GM19395 (cell line): ENCODE data around the gene ANKRD13B.

Experiments
- ATAC-seq: cut with Tn5 transposase; IDR thresholded peaks from one replicate; pipeline ENCODE4 v1.9.1; 2021; ENCODE audit warnings: mild to moderate bottlenecking, moderate library complexity; ENCODE audit not compliant: unreplicated experiment

ANKRD13B gene

GRCh38 chr17:29579866-29580771 is 12.8 kb upstream of the ANKRD13B start:
- ATAC-seq, result no peak

DNA sequence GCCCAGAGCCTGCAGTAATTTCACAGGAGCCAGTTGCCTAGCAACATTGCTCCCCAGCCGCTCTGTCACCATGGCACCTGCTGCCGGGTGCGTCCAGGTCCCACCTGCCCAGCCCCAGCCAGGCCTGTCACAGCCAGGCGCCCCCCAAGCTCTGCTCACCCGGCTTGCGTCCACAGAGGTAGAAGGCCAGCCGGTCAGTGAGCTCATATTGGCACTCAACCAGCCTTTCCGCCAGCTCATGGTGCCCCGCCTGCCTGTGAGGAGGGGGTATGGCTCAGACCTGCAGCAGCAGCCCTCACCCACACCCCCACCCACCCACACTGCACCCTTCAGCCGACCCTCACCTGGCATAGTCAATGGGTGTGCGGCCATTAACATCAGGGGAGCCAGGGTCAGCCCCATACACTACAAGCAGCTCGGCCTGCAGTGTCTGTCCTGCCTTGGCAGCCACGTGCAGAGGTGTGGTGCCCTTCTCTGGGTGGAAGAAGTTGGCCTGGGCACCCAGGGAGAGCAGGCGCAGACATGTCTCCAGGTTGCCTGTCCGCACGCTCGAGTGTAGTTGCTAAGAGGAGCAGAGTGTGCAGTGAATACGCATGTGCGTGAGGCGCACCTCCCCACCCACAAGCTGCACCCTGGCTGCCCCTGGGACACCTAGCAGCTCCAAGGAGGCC is 11.2 kb upstream of the ANKRD13B start:
- ATAC-seq, result no peak

DNA sequence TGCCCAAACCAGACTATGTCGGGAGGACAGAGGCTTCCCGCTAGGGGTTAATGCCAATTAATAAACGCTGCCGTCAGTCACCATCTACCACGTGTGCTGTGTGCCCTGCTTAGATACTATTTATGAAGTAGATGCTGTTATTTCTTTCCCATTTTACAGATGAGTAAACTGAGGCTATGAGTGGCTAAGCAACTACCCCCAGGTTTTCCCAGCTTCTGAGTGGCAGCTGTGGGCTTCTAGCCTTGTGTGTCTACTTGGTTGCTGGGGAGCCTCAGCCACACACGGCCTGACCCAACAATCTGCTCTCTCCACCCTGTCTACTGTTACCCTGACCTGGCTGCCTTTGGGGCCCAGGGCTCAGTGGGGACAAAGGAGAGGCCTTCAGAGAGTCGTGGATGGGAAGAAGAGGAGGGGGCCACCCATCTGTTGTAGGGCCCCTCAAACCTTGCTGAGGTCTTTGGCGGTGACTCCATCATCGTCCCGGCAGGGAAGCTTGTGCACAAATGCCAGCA is 10.6 kb upstream of the ANKRD13B start:
- ATAC-seq, result no peak

GRCh38 chr17:29582772-29583171 is 10.2 kb upstream of the ANKRD13B start:
- ATAC-seq, result no peak

DNA sequence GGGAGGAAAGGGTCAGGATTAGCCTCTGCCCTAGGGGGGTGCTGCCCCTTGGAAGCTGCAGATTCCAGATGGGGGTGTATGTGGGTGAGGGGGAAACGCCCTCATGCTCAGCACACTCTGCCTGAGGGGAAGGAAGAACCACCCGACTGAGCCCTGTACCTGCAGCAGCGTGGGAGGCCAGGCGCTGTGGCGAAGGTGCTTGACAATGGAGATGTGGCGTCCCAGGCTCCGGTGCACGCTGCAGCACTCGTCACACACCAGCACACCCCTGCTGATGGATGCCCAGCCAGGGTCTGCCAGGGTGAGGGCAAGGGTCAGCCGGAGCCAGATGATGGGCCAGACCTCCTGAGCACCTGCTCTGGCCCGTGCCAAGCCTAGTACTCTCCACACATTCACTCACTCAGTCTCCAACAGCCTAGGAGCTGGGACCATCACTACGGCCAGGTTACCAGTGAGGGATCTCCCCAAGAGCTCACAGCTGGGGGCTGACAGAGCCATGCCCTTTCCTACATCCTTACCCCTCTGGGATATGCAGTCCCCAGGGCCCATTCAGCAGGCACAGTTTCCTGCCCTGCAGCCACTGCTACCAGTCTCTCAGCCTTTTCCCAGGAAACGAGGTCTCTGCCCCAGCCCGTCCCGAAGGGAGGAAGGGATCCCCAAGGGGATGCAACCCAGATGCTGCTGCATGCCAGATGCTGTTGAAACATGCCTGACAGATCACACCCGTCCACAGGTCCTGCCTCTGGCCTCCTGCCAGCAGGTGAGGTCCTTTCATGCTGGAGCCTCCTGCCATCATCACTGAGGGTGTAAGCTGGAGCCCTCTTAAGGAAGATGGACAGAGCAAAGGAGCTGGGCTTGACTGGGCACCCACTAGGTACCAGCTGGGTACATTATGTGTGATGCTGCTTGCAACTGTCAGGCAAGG is 9.3 kb upstream of the ANKRD13B start:
- ATAC-seq, result no peak

- no peak for ATAC-seq
Measured at GRCh38 chr17:29584452-29585079, 8.4 kb upstream of the ANKRD13B start.

DNA sequence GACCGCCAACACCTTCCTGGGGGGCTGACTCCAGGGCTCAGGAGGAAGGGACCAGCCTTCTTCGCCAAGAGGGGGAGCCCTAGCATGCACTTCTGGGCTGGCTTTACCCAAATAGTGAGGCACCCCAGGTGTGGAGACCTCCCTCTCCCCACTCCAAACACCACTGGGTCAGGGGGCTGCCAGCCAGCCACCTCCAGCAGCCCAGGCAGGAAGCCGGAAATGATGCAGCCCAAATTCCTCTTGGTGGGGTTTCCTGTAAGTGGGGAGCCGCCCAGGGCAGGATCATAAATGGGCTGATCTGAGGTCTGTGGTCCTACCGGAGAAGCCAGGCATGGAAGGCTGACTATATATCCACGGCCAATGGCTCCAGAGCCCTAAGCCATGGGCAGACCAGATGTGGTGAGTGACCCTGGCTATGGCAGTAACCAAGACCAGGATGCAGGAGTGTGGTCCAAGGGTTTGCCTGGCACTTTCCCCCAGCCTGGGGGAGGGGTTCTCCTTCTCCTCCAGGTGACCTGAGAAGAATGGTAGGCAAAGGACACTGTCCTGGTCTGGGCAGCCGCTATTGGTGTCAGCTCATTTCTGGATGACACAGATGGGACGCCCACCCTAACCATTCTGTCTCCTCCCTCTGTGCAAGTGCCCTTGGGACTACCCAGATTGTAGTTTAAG is 7.7 kb upstream of the ANKRD13B start:
- ATAC-seq, result no peak

GRCh38 chr17:29586676-29587469 is 6.1 kb upstream of the ANKRD13B start:
- no peak for ATAC-seq

DNA sequence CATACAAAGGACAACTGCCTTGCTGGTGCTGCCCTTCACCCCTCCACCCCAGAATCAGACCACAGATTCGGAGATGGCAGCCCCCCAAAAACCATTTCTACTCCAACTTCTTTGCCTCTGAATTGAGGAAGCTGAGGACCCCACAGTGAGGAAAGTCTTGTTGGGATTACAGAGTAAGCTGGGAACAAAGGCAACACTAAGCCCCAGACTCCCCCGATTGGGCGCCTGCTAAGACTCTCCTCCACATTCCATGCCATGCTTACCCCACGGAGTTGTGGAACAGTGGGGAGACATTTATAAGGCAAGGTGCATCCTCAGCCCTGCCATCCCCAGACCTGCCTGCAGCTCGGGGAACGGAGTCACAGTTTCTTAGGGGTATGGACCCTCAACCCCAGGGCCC is 5.3 kb upstream of the ANKRD13B start:
- no peak for ATAC-seq

DNA sequence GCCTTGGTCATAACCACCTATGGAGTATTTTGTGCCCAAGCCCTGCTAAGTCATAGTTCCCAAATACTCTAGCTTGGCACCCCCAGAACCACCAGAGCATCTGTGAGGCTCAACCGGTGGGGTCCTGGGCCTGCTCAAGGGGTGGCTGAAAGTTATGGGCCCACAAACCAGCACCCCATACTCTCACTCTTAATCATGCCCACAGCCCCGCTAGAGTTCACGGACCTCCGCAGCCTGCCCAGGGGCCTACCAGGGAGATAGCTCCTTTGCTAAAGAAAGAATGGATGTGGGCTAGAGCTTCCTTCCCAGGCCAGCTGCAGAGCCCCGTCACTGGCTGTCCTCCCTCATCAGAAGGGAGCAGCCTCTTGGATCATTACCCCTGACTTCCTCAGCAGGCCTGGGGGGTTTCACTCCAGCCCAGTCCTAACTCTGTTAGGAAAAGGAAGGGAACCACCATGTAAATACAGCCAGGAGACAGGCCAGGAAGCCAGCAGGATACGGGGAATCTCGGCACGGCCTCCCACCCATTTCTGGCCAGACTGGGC is 4.8 kb upstream of the ANKRD13B start:
- no peak for ATAC-seq

DNA sequence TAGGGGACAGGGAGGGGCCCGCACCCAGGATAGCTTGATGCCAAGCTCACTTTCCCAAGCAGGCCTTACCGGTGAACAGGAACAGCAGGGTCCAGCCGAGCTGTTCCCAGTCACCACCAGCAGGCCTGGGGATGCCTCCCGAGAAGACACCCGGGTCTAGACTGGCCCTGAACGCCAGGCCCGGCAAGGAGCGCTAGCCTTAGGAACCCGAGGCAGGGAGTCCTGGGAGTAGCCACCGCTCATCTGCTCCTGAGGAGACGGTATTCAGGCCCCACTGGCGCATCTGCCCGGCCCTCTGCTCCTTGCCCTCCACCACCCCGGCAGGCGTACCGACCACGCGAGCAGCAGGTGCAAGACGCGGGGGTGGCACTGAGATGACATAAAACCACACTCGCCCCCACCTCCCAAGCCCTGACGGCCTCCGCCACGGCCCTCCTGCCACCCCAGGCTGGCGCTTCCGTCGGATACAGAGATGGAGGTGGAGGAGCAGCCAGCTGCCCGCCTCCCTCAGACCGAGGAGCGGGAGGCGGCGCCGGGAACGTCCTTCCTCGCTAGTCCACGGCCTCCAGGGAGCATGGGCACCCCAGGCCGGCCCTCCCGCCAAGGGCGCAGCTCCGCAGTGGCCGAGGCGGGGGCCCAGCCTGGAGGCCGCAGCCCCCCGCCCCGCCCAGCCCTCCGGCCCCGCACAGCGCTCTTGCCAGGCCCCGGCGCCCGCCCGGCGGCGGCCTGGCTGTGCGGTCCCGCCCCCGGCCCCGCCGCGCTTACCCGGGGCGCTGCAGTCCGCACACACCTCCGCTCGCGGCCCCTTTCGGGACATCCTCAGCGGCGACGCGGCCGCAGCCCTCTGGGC is 4.1 kb upstream of the ANKRD13B start:
- ATAC-seq, result no peak

- no peak for ATAC-seq
Measured at GRCh38 chr17:29589524-29590410, 3.2 kb upstream of the ANKRD13B start, which contains the start of gene GIT1. TSS of gene GIT1 (minus strand) at chr17:29589648. CDS start at chr17:29589378, 270 bp downstream.

GRCh38 chr17:29590411-29591145 is 2.4 kb upstream of the ANKRD13B start:
- no peak for ATAC-seq

- ATAC-seq, result no peak
Measured at GRCh38 chr17:29591146-29591736, 1.7 kb upstream of the ANKRD13B start.

DNA sequence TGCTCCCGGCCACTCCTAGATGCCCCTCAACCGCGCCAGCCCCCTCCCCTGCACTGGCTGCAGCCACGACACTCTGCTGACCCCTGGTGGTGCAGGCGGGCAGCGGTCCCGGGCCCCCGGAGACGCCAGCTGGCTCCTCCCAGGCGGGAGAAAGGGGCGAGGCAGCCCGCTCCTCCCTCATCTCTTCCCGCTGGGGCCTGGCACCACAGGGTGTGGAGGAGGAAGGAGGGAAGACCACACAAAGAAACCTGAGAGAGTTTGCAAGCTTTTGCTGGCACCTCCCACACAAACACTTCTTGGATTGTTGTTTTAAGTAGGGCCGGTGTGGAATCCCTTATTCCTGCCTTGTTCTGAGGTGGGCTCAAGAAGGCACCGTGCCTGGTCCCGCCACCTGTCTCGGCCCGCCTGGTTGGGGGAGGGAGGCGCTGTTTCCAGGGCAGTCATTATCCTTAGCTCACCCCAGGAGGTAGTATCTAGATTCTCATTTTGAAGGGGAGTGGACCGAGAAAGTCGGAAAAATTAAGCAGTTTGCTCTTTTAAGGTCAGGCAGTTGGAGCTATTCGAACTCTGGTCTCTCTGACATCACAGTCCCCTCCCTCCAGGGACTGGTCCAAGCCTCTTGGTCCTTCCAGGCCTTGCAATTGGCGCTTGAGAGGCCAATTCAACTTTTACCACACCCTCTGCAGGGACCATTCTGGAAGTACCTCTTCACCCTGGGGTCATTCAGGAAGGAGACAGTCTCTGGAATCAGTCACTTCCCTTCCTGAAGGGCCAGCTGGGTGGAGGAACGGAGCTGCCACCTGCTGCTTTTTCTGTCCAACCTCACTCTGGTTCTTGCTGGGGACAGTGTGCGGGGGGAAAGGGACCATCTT is 959 bp upstream of the ANKRD13B start:
- ATAC-seq, result no peak
